ENCODE results near the gene EPHA2. TPM values are rescaled to one million over a fixed set of nuclear protein-coding genes. Genes with fewer than 3 reads are reported as not detected.
A peak's percentile ranks its signal among the peaks of the same experiment; 100 is the strongest.

The EPHA2 gene
- polyA plus RNA-seq, 2 of the 4 experiments (the other 2 are of a cell fraction): 59.3 to 93.2 TPM

GRCh38 chr1:16184557-16185303 is 28.9 kb upstream of the EPHA2 start:
- Histone ChIP-seq H3K4me2 (peak overlapping the region; percentile 13; the same call in 2 of the 3 replicates), H3K9me3 (no peaks in the 10 kb centered on the region), H3K27ac (peak overlapping the region; percentile 96 to 97), H3K4me1 (peaks cover 84% of the 10 kb centered on the region), H3K4me3 (no peak overlapping the region)
- no peak for DNase-seq (ENCODE audit: low read depth in 1 of 2, low spot score in 1 of 2)
- no peak for ATAC-seq
- ChIA-PET POLR2A (interaction anchor here (4.0 kb wide), 1 partner anchor 29 kb away, joined by 35 read pairs; the partner anchor contains the start of gene EPHA2), CTCF (interaction anchor here (0.7 to 14.7 kb wide), 4 partner anchors 15 to 104 kb away, joined by 3 to 318 read pairs (median 94); partner anchors contain the start of gene EPHA2)
- no peak for FAIRE-seq
- TF ChIP-seq KDM1A (IDR thresholded peaks at IDR 0.05; ENCODE audit: low read depth): no peak
- no peak for TF ChIP-seq RNF2 (IDR thresholded peaks at IDR 0.05; ENCODE audit: borderline replicate concordance, low read depth)
- TF ChIP-seq CBX8 (IDR thresholded peaks at IDR 0.05): no peak
- no peak for TF ChIP-seq CTCF (IDR thresholded peaks at IDR 0.05)
- TF ChIP-seq MYC (IDR thresholded peaks at IDR 0.05; ENCODE audit: borderline replicate concordance, low read length): no peak
- TF ChIP-seq REST (IDR thresholded peaks at IDR 0.05): no peak
- TF ChIP-seq EHMT2 (IDR thresholded peaks at IDR 0.05; ENCODE audit: low read depth): no peak
- TF ChIP-seq FOSB (CRISPR knock-in tag; IDR thresholded peaks at IDR 0.05): no peak
- no peak for TF ChIP-seq RAD21 (conservative IDR thresholded peaks at IDR 0.05 in 1 of 2, IDR thresholded peaks at IDR 0.05 in 1 of 2)
- TF ChIP-seq PHF8 (IDR thresholded peaks at IDR 0.05; ENCODE audit: borderline replicate concordance, low read depth): no peak
- TF ChIP-seq HES2 (IDR thresholded peaks at IDR 0.05): no peak
- no peak for TF ChIP-seq POLR2AphosphoS2 (conservative IDR thresholded peaks at IDR 0.05; ENCODE audit: low read length)
- no peak for TF ChIP-seq FOSL2 (IDR thresholded peaks at IDR 0.05)
- TF ChIP-seq FOSL2 (CRISPR knock-in tag; IDR thresholded peaks at IDR 0.05): no peak
- no peak for TF ChIP-seq PBX3 (IDR thresholded peaks at IDR 0.05)
- TF ChIP-seq CBX2 (IDR thresholded peaks at IDR 0.05; ENCODE audit: borderline replicate concordance, low read depth): no peak
- TF ChIP-seq ELK1 (IDR thresholded peaks at IDR 0.05; ENCODE audit: low read depth, low read length): no peak
- WGBS (ENCODE audit: missing lambda C conversion rate): 100% methylated on average over 6 of the region's 10 CpGs

Measured in A549 (cell line).